K562 (cell line): Measurements from ENCODE around the gene APC2. TPM values are rescaled to one million over a fixed set of nuclear protein-coding genes. Genes with fewer than 3 reads are reported as not detected.

ENCODE experiments used
- ATF7 ChIP-seq: fragments of 450-650 bp; IDR thresholded peaks from 2 replicates; pipeline ENCODE4 v1.7.1; 2014; ENCODE audit warnings: mild to moderate bottlenecking, moderate library complexity
- FOXA3 ChIP-seq, 2 experiments: fragments of 450-650 bp in 1 of 2; sonication (generic) in 1 of 2; formaldehyde crosslinking; IDR thresholded peaks in 1 of 2; conservative IDR thresholded peaks in 1 of 2; 2 replicates each; pipeline versions ENCODE4 v1.4.0 to v1.8.0; 2020 to 2022; ENCODE audit warnings: mild to moderate bottlenecking in 2 of 2, missing genetic modification reagents in 1 of 2
- HMGN3 ChIP-seq: IDR thresholded peaks from 2 replicates; pipeline ENCODE4 v1.6.1; 2011; ENCODE audit warnings: borderline replicate concordance, low read depth, mild to moderate bottlenecking, mixed read lengths, low read length; ENCODE audit not compliant: insufficient read length; ENCODE audit errors: extremely low read depth
- ILK ChIP-seq: fragments of 450-650 bp; IDR thresholded peaks from 2 replicates; pipeline ENCODE4 v1.6.1; 2016; ENCODE audit warnings: missing genetic modification characterization, low read depth, mild to moderate bottlenecking, missing compliant biosample characterization, moderate library complexity, borderline replicate concordance
- KAT7 ChIP-seq: sonication (generic); formaldehyde crosslinking; IDR thresholded peaks from 2 replicates; pipeline ENCODE4 v1.8.0; 2022; ENCODE audit warnings: missing genetic modification reagents, mild to moderate bottlenecking, borderline replicate concordance
- KHSRP ChIP-seq: fragments of 450-650 bp; IDR thresholded peaks from 2 replicates; pipeline ENCODE4 v1.6.1; 2017
- MXI1 ChIP-seq: IDR thresholded peaks from 2 replicates; pipeline ENCODE4 v1.6.1; 2011; ENCODE audit warnings: low read depth, mild to moderate bottlenecking, improper control_type of control experiment, low read length
- NBN ChIP-seq: fragments of 450-650 bp; IDR thresholded peaks from 2 replicates; pipeline ENCODE4 v1.6.1; 2016; ENCODE audit warnings: low read depth, mild to moderate bottlenecking
- NCOA1 ChIP-seq: fragments of 450-650 bp; IDR thresholded peaks from 2 replicates; pipeline ENCODE4 v1.6.1; 2016; ENCODE audit warnings: low read depth
- NCOR1 ChIP-seq: fragments of 450-650 bp; IDR thresholded peaks from 2 replicates; pipeline ENCODE4 v1.6.1; 2016; ENCODE audit warnings: mild to moderate bottlenecking, moderate library complexity
- NFIX ChIP-seq: fragments of 250-450 bp; sonication (Bioruptor Pico); IDR thresholded peaks from 2 replicates; pipeline ENCODE4 v1.4.0; 2020; ENCODE audit warnings: low read depth, mild to moderate bottlenecking, moderate library complexity
- PCBP1 ChIP-seq: fragments of 200-400 bp; formaldehyde crosslinking; IDR thresholded peaks from 2 replicates; pipeline ENCODE4 v1.6.1; 2018; ENCODE audit warnings: mild to moderate bottlenecking, low read depth, low read length; ENCODE audit not compliant: poor library complexity, severe bottlenecking
- RBFOX2 ChIP-seq: fragments of 200-400 bp; formaldehyde crosslinking; IDR thresholded peaks from 2 replicates; pipeline ENCODE4 v1.6.1; 2017; ENCODE audit warnings: low read depth, mild to moderate bottlenecking, low read length, moderate library complexity
- SMAD1 ChIP-seq: fragments of 150-350 bp; IDR thresholded peaks from 2 replicates; pipeline ENCODE4 v1.6.1; 2014; ENCODE audit warnings: low read length, low read depth; ENCODE audit not compliant: partially characterized antibody
- TAF7 ChIP-seq: fragments of 450-650 bp; IDR thresholded peaks from 2 replicates; pipeline ENCODE4 v1.6.1; 2016; ENCODE audit warnings: missing genetic modification characterization, missing compliant biosample characterization
- TCF7 ChIP-seq: sonication (generic); IDR thresholded peaks from 2 replicates; pipeline ENCODE4 v1.6.1; 2016; ENCODE audit warnings: antibody characterized with exemption, borderline replicate concordance
- ZNF354B ChIP-seq: fragments of 250-450 bp; sonication (Bioruptor Pico); IDR thresholded peaks from 2 replicates; pipeline ENCODE4 v1.4.0; 2020
- ZNF766 ChIP-seq: fragments of 200-800 bp; sonication (Bioruptor generic); conservative IDR thresholded peaks from 2 replicates; pipeline ENCODE4 v1.6.1; 2016; ENCODE audit warnings: missing genetic modification characterization, missing compliant biosample characterization
- polyA plus RNA-seq, 8 experiments: library from polyadenylated mRNA; depleted of rRNA in 4 of 8; stranded (reverse) in 5 of 8; unstranded in 3 of 8; fragments of >200 nt; fragmentation: Nextera tagmentation in 2 of 8; fragmentation: Illumina TruSeq in 1 of 8; extraction: Ambion mirVana in 2 of 8; extraction: Trizol in 1 of 8; gene quantifications; 2 replicates each; pipeline versions ENCODE4 v1.2.1 to v1.2.3, GENCODE V29; 2011 to 2014; ENCODE audit warnings: inconsistent platforms in 1 of 8, missing spikeins in 1 of 8
- total RNA-seq, 7 experiments: library from RNA; depleted of rRNA in 6 of 7; stranded (reverse); fragments of >200 nt in 6 of 7; fragmentation: Illumina TruSeq in 2 of 7; extraction: Trizol in 2 of 7; gene quantifications; 2 replicates each; pipeline versions ENCODE4 v1.2.1 to v1.2.3, GENCODE V29; 2011 to 2021; ENCODE audit warnings: low replicate concordance in 1 of 7
- TF ChIP-seq, protein P1 (sequence below): sonication (generic); formaldehyde crosslinking; IDR thresholded peaks from 2 replicates; pipeline ENCODE4 v1.8.1; 2023; ENCODE audit warnings: missing genetic modification reagents, mild to moderate bottlenecking, borderline replicate concordance
- TF ChIP-seq, protein P2 (sequence below): sonication (generic); formaldehyde crosslinking; IDR thresholded peaks from 2 replicates; pipeline ENCODE4 v1.8.1; 2022; ENCODE audit warnings: missing genetic modification reagents
- TF ChIP-seq, protein P3 (sequence below): sonication (generic); formaldehyde crosslinking; IDR thresholded peaks from 2 replicates; pipeline ENCODE4 v1.8.1; 2023; ENCODE audit warnings: mild to moderate bottlenecking, missing genetic modification reagents

The APC2 gene
- total and polyA plus RNA-seq, 9 of the 15 experiments (the other 6 are each of a cell fraction or from before 2014, with no cell fraction given): 0.01 to 0.40 (median 0.05) TPM; not detected in 3

DNA sequence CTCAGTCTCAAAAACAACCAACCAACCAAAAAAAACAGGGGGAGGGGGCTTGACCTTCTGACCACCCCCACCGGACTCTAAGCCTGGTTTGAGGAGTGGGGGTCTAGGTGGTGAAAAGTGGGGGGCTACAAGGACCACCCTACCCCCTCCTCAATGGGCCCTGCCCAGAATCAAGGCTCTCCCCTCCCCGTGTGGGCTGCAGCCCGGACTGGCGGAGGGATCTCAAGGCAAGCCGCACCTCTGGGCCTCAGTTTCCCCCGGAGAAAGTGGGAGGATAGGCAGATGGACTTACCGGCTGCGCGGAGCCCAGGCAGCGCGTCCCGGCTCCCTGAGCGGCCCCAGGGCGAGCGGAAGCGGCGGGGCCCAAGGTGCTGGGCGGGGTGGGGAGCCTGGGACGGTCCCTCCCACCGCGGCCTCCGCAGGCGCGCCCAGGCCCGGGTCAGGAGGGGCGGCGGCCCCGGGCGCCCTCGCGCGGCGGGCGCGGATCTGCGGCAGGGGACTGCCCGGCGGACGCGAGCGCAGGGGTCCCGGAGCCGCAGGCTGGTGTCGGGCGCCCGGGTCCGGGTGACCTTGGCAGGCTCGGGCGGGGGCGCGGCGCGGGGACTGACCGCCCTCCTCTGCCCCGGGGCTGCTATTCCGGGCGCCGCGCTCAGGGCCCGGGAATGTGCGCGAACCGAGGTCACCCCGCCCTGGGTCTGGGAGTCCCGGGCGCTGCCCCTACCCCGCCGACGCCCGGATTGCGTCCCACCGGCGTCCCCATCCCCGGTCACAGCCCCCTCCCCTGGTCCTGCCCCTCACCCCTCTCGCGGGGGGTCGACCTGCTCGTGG lies 63.0 kb downstream of the APC2 start, which contains the start of gene ADAMTSL5 (continued):
- TF ChIP-seq, protein P1, sequence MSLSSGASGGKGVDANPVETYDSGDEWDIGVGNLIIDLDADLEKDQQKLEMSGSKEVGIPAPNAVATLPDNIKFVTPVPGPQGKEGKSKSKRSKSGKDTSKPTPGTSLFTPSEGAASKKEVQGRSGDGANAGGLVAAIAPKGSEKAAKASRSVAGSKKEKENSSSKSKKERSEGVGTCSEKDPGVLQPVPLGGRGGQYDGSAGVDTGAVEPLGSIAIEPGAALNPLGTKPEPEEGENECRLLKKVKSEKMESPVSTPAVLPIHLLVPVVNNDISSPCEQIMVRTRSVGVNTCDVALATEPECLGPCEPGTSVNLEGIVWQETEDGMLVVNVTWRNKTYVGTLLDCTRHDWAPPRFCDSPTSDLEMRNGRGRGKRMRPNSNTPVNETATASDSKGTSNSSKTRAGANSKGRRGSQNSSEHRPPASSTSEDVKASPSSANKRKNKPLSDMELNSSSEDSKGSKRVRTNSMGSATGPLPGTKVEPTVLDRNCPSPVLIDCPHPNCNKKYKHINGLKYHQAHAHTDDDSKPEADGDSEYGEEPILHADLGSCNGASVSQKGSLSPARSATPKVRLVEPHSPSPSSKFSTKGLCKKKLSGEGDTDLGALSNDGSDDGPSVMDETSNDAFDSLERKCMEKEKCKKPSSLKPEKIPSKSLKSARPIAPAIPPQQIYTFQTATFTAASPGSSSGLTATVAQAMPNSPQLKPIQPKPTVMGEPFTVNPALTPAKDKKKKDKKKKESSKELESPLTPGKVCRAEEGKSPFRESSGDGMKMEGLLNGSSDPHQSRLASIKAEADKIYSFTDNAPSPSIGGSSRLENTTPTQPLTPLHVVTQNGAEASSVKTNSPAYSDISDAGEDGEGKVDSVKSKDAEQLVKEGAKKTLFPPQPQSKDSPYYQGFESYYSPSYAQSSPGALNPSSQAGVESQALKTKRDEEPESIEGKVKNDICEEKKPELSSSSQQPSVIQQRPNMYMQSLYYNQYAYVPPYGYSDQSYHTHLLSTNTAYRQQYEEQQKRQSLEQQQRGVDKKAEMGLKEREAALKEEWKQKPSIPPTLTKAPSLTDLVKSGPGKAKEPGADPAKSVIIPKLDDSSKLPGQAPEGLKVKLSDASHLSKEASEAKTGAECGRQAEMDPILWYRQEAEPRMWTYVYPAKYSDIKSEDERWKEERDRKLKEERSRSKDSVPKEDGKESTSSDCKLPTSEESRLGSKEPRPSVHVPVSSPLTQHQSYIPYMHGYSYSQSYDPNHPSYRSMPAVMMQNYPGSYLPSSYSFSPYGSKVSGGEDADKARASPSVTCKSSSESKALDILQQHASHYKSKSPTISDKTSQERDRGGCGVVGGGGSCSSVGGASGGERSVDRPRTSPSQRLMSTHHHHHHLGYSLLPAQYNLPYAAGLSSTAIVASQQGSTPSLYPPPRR (CRISPR knock-in tag): no peak
- TF ChIP-seq SMAD1 (no peak), ZNF766 (no peak), ZNF354B (CRISPR knock-in tag) (no peak), RBFOX2 (peak; percentile 70), KHSRP (no peak), FOXA3 (CRISPR knock-in tag; conservative IDR thresholded peaks at IDR 0.05 in 1 of 2, IDR thresholded peaks at IDR 0.05 in 1 of 2) (no peak), ILK (tag) (no peak), NCOA1 (0 out of 2 replicates have a peak, but pooled peaks have one; percentile 19), NFIX (CRISPR knock-in tag) (no peak), PCBP1 (no peak), TCF7 (no peak), NCOR1 (no peak), MXI1 (no peak), TAF7 (tag) (no peak), HMGN3 (peak; percentile 64), ATF7 (no peak), NBN (peak; percentile 63; the same call in 1 of the 2 replicates), KAT7 (CRISPR knock-in tag) (no peak)
- TF ChIP-seq, protein P2, sequence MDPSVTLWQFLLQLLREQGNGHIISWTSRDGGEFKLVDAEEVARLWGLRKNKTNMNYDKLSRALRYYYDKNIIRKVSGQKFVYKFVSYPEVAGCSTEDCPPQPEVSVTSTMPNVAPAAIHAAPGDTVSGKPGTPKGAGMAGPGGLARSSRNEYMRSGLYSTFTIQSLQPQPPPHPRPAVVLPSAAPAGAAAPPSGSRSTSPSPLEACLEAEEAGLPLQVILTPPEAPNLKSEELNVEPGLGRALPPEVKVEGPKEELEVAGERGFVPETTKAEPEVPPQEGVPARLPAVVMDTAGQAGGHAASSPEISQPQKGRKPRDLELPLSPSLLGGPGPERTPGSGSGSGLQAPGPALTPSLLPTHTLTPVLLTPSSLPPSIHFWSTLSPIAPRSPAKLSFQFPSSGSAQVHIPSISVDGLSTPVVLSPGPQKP: no peak
- TF ChIP-seq, protein P3, sequence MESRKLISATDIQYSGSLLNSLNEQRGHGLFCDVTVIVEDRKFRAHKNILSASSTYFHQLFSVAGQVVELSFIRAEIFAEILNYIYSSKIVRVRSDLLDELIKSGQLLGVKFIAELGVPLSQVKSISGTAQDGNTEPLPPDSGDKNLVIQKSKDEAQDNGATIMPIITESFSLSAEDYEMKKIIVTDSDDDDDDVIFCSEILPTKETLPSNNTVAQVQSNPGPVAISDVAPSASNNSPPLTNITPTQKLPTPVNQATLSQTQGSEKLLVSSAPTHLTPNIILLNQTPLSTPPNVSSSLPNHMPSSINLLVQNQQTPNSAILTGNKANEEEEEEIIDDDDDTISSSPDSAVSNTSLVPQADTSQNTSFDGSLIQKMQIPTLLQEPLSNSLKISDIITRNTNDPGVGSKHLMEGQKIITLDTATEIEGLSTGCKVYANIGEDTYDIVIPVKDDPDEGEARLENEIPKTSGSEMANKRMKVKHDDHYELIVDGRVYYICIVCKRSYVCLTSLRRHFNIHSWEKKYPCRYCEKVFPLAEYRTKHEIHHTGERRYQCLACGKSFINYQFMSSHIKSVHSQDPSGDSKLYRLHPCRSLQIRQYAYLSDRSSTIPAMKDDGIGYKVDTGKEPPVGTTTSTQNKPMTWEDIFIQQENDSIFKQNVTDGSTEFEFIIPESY: peak; percentile 73
